K562 (cell line): Measurements from ENCODE around the gene TRMT112. TPM values are rescaled to one million over a fixed set of nuclear protein-coding genes. Genes with fewer than 3 reads are reported as not detected.

ENCODE experiments used
- ARID4B ChIP-seq: sonication (generic); formaldehyde crosslinking; IDR thresholded peaks from 2 replicates; pipeline ENCODE4 v1.8.0; 2022; ENCODE audit warnings: mild to moderate bottlenecking, missing genetic modification reagents
- BHLHE40 ChIP-seq: IDR thresholded peaks from 2 replicates; pipeline ENCODE4 v1.6.1; 2011; ENCODE audit warnings: low read length, improper control_type of control experiment
- CBFB ChIP-seq: sonication (generic); formaldehyde crosslinking; IDR thresholded peaks from 2 replicates; pipeline ENCODE4 v1.4.0; 2020; ENCODE audit warnings: mild to moderate bottlenecking, missing genetic modification reagents
- ELK3 ChIP-seq: fragments of 450-650 bp; formaldehyde crosslinking; IDR thresholded peaks from 2 replicates; pipeline ENCODE4 v1.4.0; 2020; ENCODE audit warnings: mild to moderate bottlenecking
- HNRNPLL ChIP-seq: fragments of 200-400 bp; formaldehyde crosslinking; IDR thresholded peaks from 2 replicates; pipeline ENCODE4 v1.6.1; 2017; ENCODE audit warnings: low read length, low read depth, mild to moderate bottlenecking; ENCODE audit not compliant: poor library complexity, severe bottlenecking
- IRF1 ChIP-seq: sonication (generic); formaldehyde crosslinking; IDR thresholded peaks from 2 replicates; pipeline ENCODE4 v1.8.0; 2022; ENCODE audit warnings: missing genetic modification reagents, mild to moderate bottlenecking, borderline replicate concordance
- NRF1 ChIP-seq, 2 experiments: fragments of 450-650 bp; IDR thresholded peaks in 1 of 2; conservative IDR thresholded peaks in 1 of 2; 2 replicates each; pipeline ENCODE4 v1.6.1; 2014; ENCODE audit warnings: mild to moderate bottlenecking in 2 of 2
- PATZ1 ChIP-seq: fragments of 250-450 bp; sonication (Bioruptor Pico); IDR thresholded peaks from 2 replicates; pipeline ENCODE4 v1.5.0; 2020; ENCODE audit warnings: mild to moderate bottlenecking, borderline replicate concordance
- POLR2AphosphoS2 ChIP-seq: IDR thresholded peaks from 2 replicates; pipeline ENCODE4 v1.6.1; 2012; ENCODE audit warnings: low read length, improper control_type of control experiment
- POLR2G ChIP-seq: fragments of 200-400 bp; formaldehyde crosslinking; IDR thresholded peaks from 2 replicates; pipeline ENCODE4 v1.6.1; 2017; ENCODE audit warnings: low read depth, mild to moderate bottlenecking, antibody characterized with exemption, low read length, moderate library complexity
- SMARCA4 ChIP-seq: fragments of 450-650 bp; IDR thresholded peaks from 2 replicates; pipeline ENCODE4 v1.6.1; 2016
- SNIP1 ChIP-seq: fragments of 450-650 bp; IDR thresholded peaks from 2 replicates; pipeline ENCODE4 v1.7.1; 2017; ENCODE audit warnings: low read depth, mild to moderate bottlenecking
- STAG1 ChIP-seq: sonication (generic); formaldehyde crosslinking; IDR thresholded peaks from 2 replicates; pipeline ENCODE4 v1.5.0; 2020; ENCODE audit warnings: missing genetic modification reagents, borderline replicate concordance
- TARDBP ChIP-seq: fragments of 450-650 bp; IDR thresholded peaks from 2 replicates; pipeline ENCODE4 v1.6.1; 2016
- THRAP3 ChIP-seq: fragments of 450-650 bp; IDR thresholded peaks from 2 replicates; pipeline ENCODE4 v1.6.1; 2016; ENCODE audit warnings: mild to moderate bottlenecking, inconsistent platforms, borderline replicate concordance
- USF1 ChIP-seq: sonication (generic); formaldehyde crosslinking; IDR thresholded peaks from 2 replicates; pipeline ENCODE4 v1.9.0; 2022; ENCODE audit warnings: mild to moderate bottlenecking, missing genetic modification reagents
- ZBTB17 ChIP-seq: fragments of 450-650 bp; formaldehyde crosslinking; IDR thresholded peaks from 2 replicates; pipeline ENCODE4 v1.4.0; 2020; ENCODE audit warnings: mild to moderate bottlenecking
- ZNF23 ChIP-seq: fragments of 250-450 bp; sonication (Bioruptor Pico); IDR thresholded peaks from 2 replicates; pipeline ENCODE4 v1.4.0; 2020; ENCODE audit warnings: mild to moderate bottlenecking
- ZNF232 ChIP-seq: sonication (generic); formaldehyde crosslinking; IDR thresholded peaks from 2 replicates; pipeline ENCODE4 v1.8.0; 2022; ENCODE audit warnings: mild to moderate bottlenecking, missing genetic modification reagents
- polyA plus RNA-seq, 8 experiments: library from polyadenylated mRNA; depleted of rRNA in 4 of 8; stranded (reverse) in 5 of 8; unstranded in 3 of 8; fragments of >200 nt; fragmentation: Nextera tagmentation in 2 of 8; fragmentation: Illumina TruSeq in 1 of 8; extraction: Ambion mirVana in 2 of 8; extraction: Trizol in 1 of 8; gene quantifications; 2 replicates each; pipeline versions ENCODE4 v1.2.1 to v1.2.3, GENCODE V29; 2011 to 2014; ENCODE audit warnings: inconsistent platforms in 1 of 8, missing spikeins in 1 of 8
- total RNA-seq, 7 experiments: library from RNA; depleted of rRNA in 6 of 7; stranded (reverse); fragments of >200 nt in 6 of 7; fragmentation: Illumina TruSeq in 2 of 7; extraction: Trizol in 2 of 7; gene quantifications; 2 replicates each; pipeline versions ENCODE4 v1.2.1 to v1.2.3, GENCODE V29; 2011 to 2021; ENCODE audit warnings: low replicate concordance in 1 of 7

TRMT112 gene
- total and polyA plus RNA-seq, 9 of the 15 experiments (the other 6 are each of a cell fraction or from before 2014, with no cell fraction given) = 162 to 444 (median 300) TPM

GRCh38 chr11:64317961-64318765 lies 804 bp upstream of the TRMT112 start, which contains the start of gene PRDX5 (continued):
- no peak for TF ChIP-seq STAG1
- TF ChIP-seq ELK3 (CRISPR knock-in tag) = no peak
- peak; percentile 98 to 99 for TF ChIP-seq NRF1 (conservative IDR thresholded peaks at IDR 0.05 in 1 of 2, IDR thresholded peaks at IDR 0.05 in 1 of 2)
- TF ChIP-seq IRF1 = no peak
- no peak for TF ChIP-seq USF1 (CRISPR knock-in tag)
- TF ChIP-seq SNIP1 = peak; percentile 60; the same call in 1 of the 2 replicates
- TF ChIP-seq BHLHE40 = peak; percentile 56
- no peak for TF ChIP-seq PATZ1 (CRISPR knock-in tag)
- TF ChIP-seq THRAP3 = no peak
- TF ChIP-seq ZNF232 (CRISPR knock-in tag) = no peak
- TF ChIP-seq POLR2AphosphoS2 = no peak; the same call in 1 of the 2 replicates
- TF ChIP-seq ARID4B (CRISPR knock-in tag) = 0 out of 2 replicates have a peak, but pooled peaks have one; percentile 41
- no peak for TF ChIP-seq ZBTB17
- 0 out of 2 replicates have a peak, but pooled peaks have one; percentile 74 for TF ChIP-seq CBFB (CRISPR knock-in tag)
- TF ChIP-seq POLR2G = peak; percentile 88
- peak; percentile 71 for TF ChIP-seq HNRNPLL
- no peak for TF ChIP-seq ZNF23 (CRISPR knock-in tag)
- peak; percentile 83; the same call in 1 of the 2 replicates for TF ChIP-seq TARDBP
- TF ChIP-seq SMARCA4 = peak; percentile 42; the same call in 1 of the 2 replicates
